ENCODE measurements around the gene GSDMA. TPM values are rescaled to one million over a fixed set of nuclear protein-coding genes. Genes with fewer than 3 reads are reported as not detected.
A peak's percentile ranks its signal among the peaks of the same experiment; 100 is the strongest.

Gene GSDMA
- total RNA-seq, 1 donor from 2014 or later: not detected

DNA sequence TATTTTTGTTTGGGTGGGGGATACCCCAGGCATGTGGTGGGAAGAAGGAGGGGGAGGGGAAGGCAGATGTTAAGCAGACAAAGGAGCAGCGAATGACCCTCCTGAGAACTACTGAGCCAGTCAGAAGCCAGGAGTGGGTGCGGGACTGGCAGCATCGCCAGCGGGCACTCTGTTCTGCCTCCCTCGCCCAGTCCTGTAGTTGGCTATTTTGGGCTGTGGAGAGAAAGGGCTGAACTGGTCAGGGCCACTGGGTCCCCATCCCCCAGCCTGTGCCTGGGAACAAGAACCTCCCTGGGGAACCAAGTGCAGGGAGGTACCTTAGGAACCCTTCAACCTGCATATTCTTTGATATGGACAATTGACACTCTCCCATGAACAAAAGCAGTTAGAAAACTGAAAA is 28.9 kb upstream of the GSDMA start:
- TF ChIP-seq, protein P1, sequence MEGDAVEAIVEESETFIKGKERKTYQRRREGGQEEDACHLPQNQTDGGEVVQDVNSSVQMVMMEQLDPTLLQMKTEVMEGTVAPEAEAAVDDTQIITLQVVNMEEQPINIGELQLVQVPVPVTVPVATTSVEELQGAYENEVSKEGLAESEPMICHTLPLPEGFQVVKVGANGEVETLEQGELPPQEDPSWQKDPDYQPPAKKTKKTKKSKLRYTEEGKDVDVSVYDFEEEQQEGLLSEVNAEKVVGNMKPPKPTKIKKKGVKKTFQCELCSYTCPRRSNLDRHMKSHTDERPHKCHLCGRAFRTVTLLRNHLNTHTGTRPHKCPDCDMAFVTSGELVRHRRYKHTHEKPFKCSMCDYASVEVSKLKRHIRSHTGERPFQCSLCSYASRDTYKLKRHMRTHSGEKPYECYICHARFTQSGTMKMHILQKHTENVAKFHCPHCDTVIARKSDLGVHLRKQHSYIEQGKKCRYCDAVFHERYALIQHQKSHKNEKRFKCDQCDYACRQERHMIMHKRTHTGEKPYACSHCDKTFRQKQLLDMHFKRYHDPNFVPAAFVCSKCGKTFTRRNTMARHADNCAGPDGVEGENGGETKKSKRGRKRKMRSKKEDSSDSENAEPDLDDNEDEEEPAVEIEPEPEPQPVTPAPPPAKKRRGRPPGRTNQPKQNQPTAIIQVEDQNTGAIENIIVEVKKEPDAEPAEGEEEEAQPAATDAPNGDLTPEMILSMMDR (conservative IDR thresholded peaks at IDR 0.05): no peak
- no peak overlapping the region for H3K27ac Mint-ChIP-seq
- H3K9me3 Mint-ChIP-seq: no peaks in the 10 kb centered on the region
- no peaks in the 10 kb centered on the region for H3K27me3 Mint-ChIP-seq
- DNase-seq (ENCODE audit: extremely low spot score, unreplicated experiment): no peak
- H3K4me3 Mint-ChIP-seq: peak overlapping the region; percentile 46
- peaks cover 9% of the 10 kb centered on the region for H3K4me1 Mint-ChIP-seq (ENCODE audit: unreplicated experiment)
- H3K36me3 Mint-ChIP-seq: no peaks in the 10 kb centered on the region

DNA sequence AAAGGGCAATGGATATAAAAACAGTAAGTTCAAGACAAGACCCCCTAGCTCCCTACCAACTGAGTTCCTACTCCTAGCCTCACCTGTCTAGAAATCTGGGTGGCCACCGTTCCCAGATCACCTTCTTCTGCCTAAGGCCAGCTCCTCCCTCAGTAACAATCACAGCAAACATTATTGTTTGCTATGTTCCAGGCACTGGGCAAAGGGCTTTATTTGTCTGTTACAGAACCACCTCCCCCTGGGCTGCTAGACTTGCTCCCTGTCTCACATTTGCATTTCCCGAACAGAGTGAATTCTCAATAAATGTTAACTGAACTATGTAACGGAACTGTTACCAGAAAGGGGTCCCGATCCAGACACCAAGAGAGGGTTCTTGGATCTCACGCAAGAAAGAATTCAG is 28.5 kb upstream of the GSDMA start:
- peaks cover 11% of the 10 kb centered on the region for H3K4me1 Mint-ChIP-seq (ENCODE audit: unreplicated experiment)
- TF ChIP-seq, protein P1 (conservative IDR thresholded peaks at IDR 0.05): no peak
- peak overlapping the region; percentile 46 for H3K4me3 Mint-ChIP-seq
- H3K36me3 Mint-ChIP-seq: no peaks in the 10 kb centered on the region
- no peak for DNase-seq (ENCODE audit: extremely low spot score, unreplicated experiment)
- H3K9me3 Mint-ChIP-seq: no peaks in the 10 kb centered on the region
- no peak overlapping the region for H3K27ac Mint-ChIP-seq
- H3K27me3 Mint-ChIP-seq: no peaks in the 10 kb centered on the region

DNA sequence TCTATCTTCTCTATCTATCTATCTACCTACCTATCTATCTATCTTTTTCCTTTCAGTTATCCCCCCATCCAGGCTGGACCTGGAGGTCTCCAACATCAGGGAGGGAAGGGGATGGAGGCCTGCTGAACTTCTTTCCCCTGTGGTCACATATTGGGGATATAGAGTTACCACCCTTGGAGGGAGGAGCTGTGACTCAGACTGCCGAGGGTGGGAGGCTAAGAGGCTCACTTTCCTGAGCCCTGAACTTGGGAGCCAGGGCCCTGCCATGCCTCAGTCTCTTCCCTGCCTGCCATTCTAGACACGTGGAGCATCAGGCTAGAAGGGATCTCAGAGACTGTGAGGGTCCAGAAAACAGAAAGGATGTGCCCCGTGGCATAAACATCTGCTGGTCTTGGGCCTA is 26.9 kb upstream of the GSDMA start:
- H3K36me3 Mint-ChIP-seq: no peaks in the 10 kb centered on the region

DNA sequence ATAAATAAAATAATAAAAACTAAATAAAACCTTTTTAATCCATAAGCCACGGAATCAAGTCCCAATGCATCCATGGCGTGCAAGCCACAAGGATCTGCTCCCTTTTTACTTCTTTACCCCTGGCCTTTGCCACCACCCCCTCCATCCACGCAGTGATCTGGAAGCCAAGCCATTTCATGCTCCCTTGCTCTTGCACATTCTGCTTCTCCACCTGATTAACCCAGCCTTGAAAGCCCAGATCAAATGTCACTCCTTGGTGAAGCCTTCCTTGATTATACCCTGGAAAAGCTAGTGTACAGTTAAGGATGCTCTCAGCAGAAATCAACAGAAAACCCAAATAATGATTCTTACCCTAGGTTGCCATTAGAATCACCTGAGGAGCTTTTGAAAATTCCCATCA is 25.4 kb upstream of the GSDMA start:
- no peaks in the 10 kb centered on the region for H3K9me3 Mint-ChIP-seq
- no peak overlapping the region for H3K27ac Mint-ChIP-seq
- DNase-seq (ENCODE audit: extremely low spot score, unreplicated experiment): no peak
- peaks cover 18% of the 10 kb centered on the region for H3K4me1 Mint-ChIP-seq (ENCODE audit: unreplicated experiment)
- no peak overlapping the region for H3K4me3 Mint-ChIP-seq
- H3K36me3 Mint-ChIP-seq: no peaks in the 10 kb centered on the region
- peaks cover 4% of the 10 kb centered on the region for H3K27me3 Mint-ChIP-seq
- TF ChIP-seq, protein P1 (conservative IDR thresholded peaks at IDR 0.05): no peak

More for the DNA sequence above, 26.9 kb upstream of the GSDMA start:
- Mint-ChIP-seq H3K27ac (no peak overlapping the region), H3K9me3 (no peaks in the 10 kb centered on the region), H3K4me3 (no peak overlapping the region), H3K27me3 (no peaks in the 10 kb centered on the region), H3K4me1 (ENCODE audit: unreplicated experiment) (peaks cover 18% of the 10 kb centered on the region)
- TF ChIP-seq, protein P1 (conservative IDR thresholded peaks at IDR 0.05): no peak
- no peak for DNase-seq (ENCODE audit: extremely low spot score, unreplicated experiment)

DNA sequence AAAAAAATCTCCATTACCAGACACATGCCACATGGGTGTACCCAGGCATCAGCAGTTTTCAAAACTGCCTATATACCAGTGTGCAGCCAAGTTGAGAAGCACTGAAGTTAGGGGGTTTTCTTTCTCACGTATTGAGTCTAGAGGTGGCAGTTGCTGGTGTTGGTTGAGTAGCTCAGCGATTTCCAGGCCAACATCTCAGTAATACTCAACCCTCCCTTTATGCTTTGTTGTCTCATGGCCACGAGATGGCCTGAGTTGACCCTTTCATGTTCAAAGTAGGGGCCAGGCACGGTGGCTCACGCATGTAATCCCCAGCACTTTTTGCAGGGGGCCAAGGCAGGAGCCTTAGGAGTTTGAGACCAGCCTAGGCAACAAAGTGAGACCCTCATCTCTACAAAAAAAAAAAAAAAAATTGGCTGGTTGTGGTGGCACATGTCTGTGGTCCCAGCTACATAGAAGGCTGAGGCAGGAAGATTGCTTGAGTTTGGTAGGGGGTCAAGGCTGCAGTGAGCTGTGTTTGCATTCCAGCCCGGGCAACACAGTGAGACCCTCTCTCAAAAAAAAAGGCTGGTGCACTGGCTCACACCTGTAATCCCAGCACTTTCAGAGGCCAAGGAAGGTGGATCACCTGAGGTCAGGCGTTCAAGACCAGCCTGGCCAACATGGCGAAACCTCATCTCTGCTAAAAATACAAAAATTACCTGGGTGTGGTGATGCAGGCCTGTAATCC is 24.5 kb upstream of the GSDMA start:
- Mint-ChIP-seq H3K4me1 (ENCODE audit: unreplicated experiment) (peaks cover 18% of the 10 kb centered on the region), H3K36me3 (no peaks in the 10 kb centered on the region), H3K27me3 (peaks cover 9% of the 10 kb centered on the region), H3K9me3 (no peaks in the 10 kb centered on the region), H3K27ac (no peak overlapping the region), H3K4me3 (no peak overlapping the region)
- TF ChIP-seq, protein P1 (conservative IDR thresholded peaks at IDR 0.05): no peak
- DNase-seq (ENCODE audit: extremely low spot score, unreplicated experiment): no peak

Data from type B pancreatic cell (in vitro differentiated cells).